ENCODE results near the gene KRTAP6-3.

KRTAP6-3 gene

GRCh38 chr21:30563630-30564029 is 28.6 kb upstream of the KRTAP6-3 start:
- no peaks in the 10 kb centered on the region for H3K79me2 ChIP-seq (ENCODE audit: insufficient read depth, low read length)
- no peak overlapping the region for H3K27ac ChIP-seq (ENCODE audit: low read depth, low read length)
- H3K9ac ChIP-seq (ENCODE audit: low read length), result no peak overlapping the region
- no peaks in the 10 kb centered on the region for H3K36me3 ChIP-seq (ENCODE audit: low read length)
- no peak overlapping the region for H2AFZ ChIP-seq (ENCODE audit: low read depth, low read length, severe bottlenecking)
- no peaks in the 10 kb centered on the region for H3F3A ChIP-seq (ENCODE audit: insufficient read depth)
- no peak overlapping the region for H3K4me3 ChIP-seq (ENCODE audit: insufficient read depth, low read length, poor library complexity, severe bottlenecking)
- no peaks in the 10 kb centered on the region for H3K27me3 ChIP-seq (ENCODE audit: low read length)
- H4K20me1 ChIP-seq (ENCODE audit: low read depth, low read length), result no peaks in the 10 kb centered on the region
- no peak overlapping the region for H3K4me2 ChIP-seq (ENCODE audit: low read depth, low read length, poor library complexity, severe bottlenecking)
- H3K9me2 ChIP-seq (replicated peaks; ENCODE audit: insufficient read depth, low read length), result no peaks in the 10 kb centered on the region
- H3K9me3 ChIP-seq (ENCODE audit: insufficient read depth, low read length), result no peaks in the 10 kb centered on the region
- TF ChIP-seq EZH2phosphoT487 (conservative IDR thresholded peaks at IDR 0.05; ENCODE audit: low read length), result no peak
- TF ChIP-seq, protein P1, sequence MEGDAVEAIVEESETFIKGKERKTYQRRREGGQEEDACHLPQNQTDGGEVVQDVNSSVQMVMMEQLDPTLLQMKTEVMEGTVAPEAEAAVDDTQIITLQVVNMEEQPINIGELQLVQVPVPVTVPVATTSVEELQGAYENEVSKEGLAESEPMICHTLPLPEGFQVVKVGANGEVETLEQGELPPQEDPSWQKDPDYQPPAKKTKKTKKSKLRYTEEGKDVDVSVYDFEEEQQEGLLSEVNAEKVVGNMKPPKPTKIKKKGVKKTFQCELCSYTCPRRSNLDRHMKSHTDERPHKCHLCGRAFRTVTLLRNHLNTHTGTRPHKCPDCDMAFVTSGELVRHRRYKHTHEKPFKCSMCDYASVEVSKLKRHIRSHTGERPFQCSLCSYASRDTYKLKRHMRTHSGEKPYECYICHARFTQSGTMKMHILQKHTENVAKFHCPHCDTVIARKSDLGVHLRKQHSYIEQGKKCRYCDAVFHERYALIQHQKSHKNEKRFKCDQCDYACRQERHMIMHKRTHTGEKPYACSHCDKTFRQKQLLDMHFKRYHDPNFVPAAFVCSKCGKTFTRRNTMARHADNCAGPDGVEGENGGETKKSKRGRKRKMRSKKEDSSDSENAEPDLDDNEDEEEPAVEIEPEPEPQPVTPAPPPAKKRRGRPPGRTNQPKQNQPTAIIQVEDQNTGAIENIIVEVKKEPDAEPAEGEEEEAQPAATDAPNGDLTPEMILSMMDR (IDR thresholded peaks at IDR 0.05; ENCODE audit: insufficient read depth, low read length, poor library complexity, severe bottlenecking), result no peak

DNA sequence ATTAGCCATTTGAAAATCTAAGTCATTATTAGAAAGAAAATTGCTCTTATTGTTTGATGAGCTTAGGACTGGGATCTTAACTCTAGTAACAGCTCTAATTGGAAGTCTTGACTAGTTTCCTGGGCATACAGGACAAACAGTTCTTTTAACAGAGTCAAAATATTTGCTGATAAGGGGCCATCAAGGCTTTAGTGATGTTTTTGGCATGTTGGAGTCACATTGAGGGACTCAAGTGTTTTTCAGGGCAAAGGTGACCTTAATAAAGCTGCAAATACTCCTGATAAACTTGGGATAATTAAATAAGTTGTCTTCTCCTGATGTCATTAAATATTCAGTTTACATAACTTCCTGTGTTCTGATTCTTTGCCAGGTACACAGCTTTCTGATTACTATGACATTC is 24.6 kb upstream of the KRTAP6-3 start:
- no peaks in the 10 kb centered on the region for H3K9me3 ChIP-seq (ENCODE audit: insufficient read depth, low read length)
- TF ChIP-seq, protein P1 (IDR thresholded peaks at IDR 0.05; ENCODE audit: insufficient read depth, low read length, poor library complexity, severe bottlenecking), result no peak
- no peak for TF ChIP-seq EZH2phosphoT487 (conservative IDR thresholded peaks at IDR 0.05; ENCODE audit: low read length)

DNA sequence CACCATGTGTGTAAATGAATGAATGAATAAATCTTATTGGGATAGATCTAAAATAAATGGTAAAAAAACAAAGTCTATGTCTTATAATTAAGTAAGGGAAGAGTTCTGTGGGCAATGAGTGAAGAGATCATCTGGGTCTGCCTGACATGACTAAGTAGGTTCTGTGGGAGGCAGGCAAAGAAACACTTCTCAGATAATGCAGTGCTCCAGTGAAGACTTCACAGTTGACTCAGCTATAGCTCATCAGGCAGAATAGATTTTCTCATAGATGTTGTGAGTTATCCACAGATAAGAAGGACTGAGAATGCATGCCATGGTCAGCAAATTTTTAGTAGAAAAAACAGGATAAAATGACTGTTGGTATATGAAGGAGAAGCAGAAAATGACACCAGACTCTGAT is 14.5 kb upstream of the KRTAP6-3 start:
- no peaks in the 10 kb centered on the region for H3K36me3 ChIP-seq (ENCODE audit: low read length)

More for the DNA sequence above, 24.6 kb upstream of the KRTAP6-3 start:
- no peaks in the 10 kb centered on the region for H4K20me1 ChIP-seq (ENCODE audit: low read depth, low read length)
- no peak overlapping the region for H3K27ac ChIP-seq (ENCODE audit: low read depth, low read length)
- no peaks in the 10 kb centered on the region for H3K79me2 ChIP-seq (ENCODE audit: insufficient read depth, low read length)
- H3K9me2 ChIP-seq (replicated peaks; ENCODE audit: insufficient read depth, low read length), result no peaks in the 10 kb centered on the region
- H3K36me3 ChIP-seq (ENCODE audit: low read length), result no peaks in the 10 kb centered on the region
- H3F3A ChIP-seq (ENCODE audit: insufficient read depth), result no peaks in the 10 kb centered on the region
- H2AFZ ChIP-seq (ENCODE audit: low read depth, low read length, severe bottlenecking), result no peak overlapping the region
- H3K9ac ChIP-seq (ENCODE audit: low read length), result no peak overlapping the region
- H3K4me3 ChIP-seq (ENCODE audit: insufficient read depth, low read length, poor library complexity, severe bottlenecking), result no peak overlapping the region
- no peaks in the 10 kb centered on the region for H3K27me3 ChIP-seq (ENCODE audit: low read length)
- H3K4me2 ChIP-seq (ENCODE audit: low read depth, low read length, poor library complexity, severe bottlenecking), result no peak overlapping the region

More for the DNA sequence above, 14.5 kb upstream of the KRTAP6-3 start:
- TF ChIP-seq, protein P1 (IDR thresholded peaks at IDR 0.05; ENCODE audit: insufficient read depth, low read length, poor library complexity, severe bottlenecking), result no peak
- TF ChIP-seq EZH2phosphoT487 (conservative IDR thresholded peaks at IDR 0.05; ENCODE audit: low read length), result no peak
- no peak overlapping the region for H3K27ac ChIP-seq (ENCODE audit: low read depth, low read length)
- H3K9me2 ChIP-seq (replicated peaks; ENCODE audit: insufficient read depth, low read length), result no peaks in the 10 kb centered on the region
- no peak overlapping the region for H3K4me2 ChIP-seq (ENCODE audit: low read depth, low read length, poor library complexity, severe bottlenecking)
- no peaks in the 10 kb centered on the region for H4K20me1 ChIP-seq (ENCODE audit: low read depth, low read length)
- no peaks in the 10 kb centered on the region for H3F3A ChIP-seq (ENCODE audit: insufficient read depth)
- H3K9ac ChIP-seq (ENCODE audit: low read length), result no peak overlapping the region
- H2AFZ ChIP-seq (ENCODE audit: low read depth, low read length, severe bottlenecking), result no peak overlapping the region
- H3K79me2 ChIP-seq (ENCODE audit: insufficient read depth, low read length), result no peaks in the 10 kb centered on the region
- no peaks in the 10 kb centered on the region for H3K27me3 ChIP-seq (ENCODE audit: low read length)
- H3K4me3 ChIP-seq (ENCODE audit: insufficient read depth, low read length, poor library complexity, severe bottlenecking), result no peak overlapping the region
- H3K9me3 ChIP-seq (ENCODE audit: insufficient read depth, low read length), result no peaks in the 10 kb centered on the region
